T-helper 2 cell treated with Interferon-gamma antibody and Interleukin-4, amounts not matched to agents 100 ng/mL and 5 ng/mL, for 36 hours (primary cell): Measurements from ENCODE around the gene BOK. TPM values are rescaled to one million over a fixed set of nuclear protein-coding genes. Genes with fewer than 3 reads are reported as not detected.

Experiments used
- intact Hi-C: fragments of 100-400 bp; cut with micrococcal nuclease; formaldehyde crosslinking; loops from one replicate; pipeline ENCODE4 v1.15.1; 2023
- total RNA-seq: library from RNA; stranded (reverse); gene quantifications from 2 replicates; pipeline ENCODE4 v1.2.3, GENCODE V29; 2022

BOK gene
- total RNA-seq, 1 donor from 2014 or later, result 0.05 TPM

DNA sequence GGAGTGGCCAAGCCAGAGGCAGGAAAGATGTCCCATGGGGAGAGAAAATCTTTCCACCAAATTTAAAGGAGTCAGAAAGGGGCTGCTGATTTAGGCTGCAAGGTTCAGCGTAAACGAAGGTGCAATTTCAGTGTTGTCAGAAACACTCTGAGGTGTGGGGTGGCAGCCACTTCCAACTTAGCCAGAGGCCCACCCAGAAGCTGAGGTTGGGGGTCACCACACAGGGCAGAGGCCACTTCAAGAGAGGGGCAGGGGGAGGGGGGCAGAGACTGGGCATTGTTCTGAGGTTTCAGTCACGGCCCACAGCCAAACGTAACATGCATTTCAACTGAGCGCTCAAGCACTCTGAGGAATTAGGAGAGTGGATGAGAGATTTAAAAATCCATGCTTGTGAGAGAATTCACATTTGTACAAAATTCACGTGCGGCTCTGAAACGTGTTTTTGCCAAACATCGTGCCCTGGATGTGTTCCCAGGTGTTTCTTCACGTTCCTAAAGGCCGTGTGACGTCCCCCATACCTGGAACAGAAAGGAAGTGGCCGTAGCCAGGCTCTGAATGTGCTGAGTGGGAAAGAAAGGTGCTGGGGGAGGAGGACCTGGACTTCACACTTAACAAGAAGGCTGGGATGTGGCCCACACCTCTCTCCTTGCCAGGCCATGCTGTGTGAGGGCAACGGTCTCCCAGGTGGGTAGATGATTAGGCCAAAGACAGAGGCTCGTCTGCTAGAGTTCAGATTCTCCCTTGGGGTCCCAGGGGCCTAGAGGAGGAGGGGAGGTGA, 19.5 kb upstream of the BOK start:
- intact Hi-C loops, result no loop called here

- intact Hi-C loops, result loop anchor here (2.0 kb wide), 1 partner anchor 31 kb away; the partner anchor contains the start of gene STK25
Measured at GRCh38 chr2:241539616-241540374, 18.8 kb upstream of the BOK start.

DNA sequence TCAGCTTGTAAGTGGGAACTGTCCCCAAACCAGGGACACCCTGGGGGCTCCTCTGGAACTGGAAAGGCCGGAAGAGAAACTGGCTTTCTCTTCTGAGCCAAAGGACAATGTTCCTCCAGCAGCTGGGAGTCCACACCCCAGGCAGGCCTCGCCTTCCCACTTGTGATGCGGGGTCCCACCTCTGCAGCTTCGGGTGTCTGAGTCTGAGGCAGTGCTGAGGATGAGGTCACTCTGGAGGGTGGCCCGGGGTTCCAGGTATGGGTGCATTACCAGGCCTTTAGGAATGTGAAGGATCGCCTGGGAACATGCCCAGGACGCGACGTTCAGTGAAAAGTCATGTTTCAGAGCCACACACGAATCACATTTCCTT, 18.2 kb upstream of the BOK start:
- intact Hi-C loops, result loop anchor here (2.0 kb wide), 1 partner anchor 32 kb away; the partner anchor contains the start of gene STK25

DNA sequence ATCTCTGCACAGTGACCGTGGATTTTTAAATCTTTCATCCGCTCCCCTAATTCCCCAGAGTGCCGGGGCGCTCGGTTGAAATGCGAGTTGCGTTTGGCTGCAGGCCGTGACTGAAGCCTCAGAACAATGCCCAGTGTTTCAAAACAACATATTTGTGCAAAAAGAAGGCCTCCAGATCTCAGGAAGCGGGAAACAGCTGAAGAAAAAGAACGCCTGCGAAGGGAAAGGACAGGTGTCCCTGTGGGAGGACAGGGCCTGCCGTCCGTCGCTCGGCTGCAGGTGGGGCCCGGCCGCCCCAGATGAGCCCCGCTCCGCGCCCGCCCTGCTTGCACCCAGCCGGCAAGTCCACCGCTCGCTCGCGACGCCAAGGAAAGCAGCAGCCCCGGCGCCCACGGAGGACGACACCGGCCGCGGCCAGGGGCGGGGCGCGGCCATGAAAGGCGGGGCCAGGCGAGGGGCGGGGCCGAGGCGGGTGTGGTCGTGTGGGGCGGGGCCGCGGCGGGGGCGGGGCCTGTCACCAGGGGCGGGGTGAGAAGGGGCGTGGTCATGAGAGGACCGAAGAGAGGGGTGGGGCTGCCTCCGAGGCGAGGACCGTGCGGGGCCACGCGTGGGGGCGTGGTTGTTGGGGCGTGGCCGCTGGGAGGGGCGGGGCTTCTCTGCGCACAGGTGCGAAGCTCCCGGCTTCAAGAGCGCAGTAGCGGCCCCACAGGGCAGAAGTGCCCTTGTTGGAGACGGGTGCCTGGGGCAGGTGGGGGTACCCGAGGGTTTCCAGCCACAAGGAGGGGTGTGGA, 17.6 kb upstream of the BOK start:
- intact Hi-C loops, result loop anchor here (1.0 to 2.0 kb wide), 2 partner anchors 32 to 185 kb away; partner anchors contain the start of genes FARP2 and STK25

DNA sequence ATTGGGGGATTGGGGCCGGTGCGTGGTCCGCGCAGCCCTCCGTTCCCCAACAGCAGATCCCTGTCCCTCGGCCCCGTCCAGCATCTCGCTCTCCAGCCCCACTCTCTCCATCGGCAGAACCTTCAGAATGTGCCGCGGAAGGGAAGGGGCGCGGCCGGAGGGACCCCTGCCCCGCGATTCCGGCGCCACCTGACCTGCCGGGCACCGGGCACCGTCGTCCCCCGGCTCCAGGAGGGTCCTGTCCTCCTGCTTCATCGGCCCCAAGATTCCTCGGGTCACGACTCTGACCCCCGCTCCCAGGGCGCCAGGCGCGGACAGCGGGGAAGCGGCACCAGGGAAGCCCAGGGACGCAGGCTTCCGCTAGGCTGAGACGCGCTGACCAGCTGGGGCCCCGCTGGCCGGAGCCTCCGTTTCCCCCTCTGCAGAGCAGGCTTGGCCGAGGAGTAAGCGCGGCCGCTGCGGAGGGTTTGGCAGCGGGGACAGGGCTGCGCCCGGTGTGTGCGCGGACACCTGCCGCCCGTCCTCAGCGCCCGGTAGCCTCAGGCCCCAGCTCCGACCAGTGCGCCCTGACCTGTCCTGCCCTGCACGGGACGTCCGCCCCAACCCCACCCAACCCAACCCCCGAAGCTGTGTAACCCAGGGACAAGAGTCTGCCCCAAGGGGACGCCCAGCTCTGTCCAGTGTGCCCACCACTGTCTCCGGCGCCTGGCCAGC, 16.8 kb upstream of the BOK start:
- intact Hi-C loops, result loop anchor here (1.0 to 2.0 kb wide), 2 partner anchors 33 to 185 kb away; partner anchors contain the start of genes FARP2 and STK25

GRCh38 chr2:241542278-241542605, 16.3 kb upstream of the BOK start:
- intact Hi-C loops, result no loop called here

GRCh38 chr2:241545106-241545505, 13.4 kb upstream of the BOK start:
- intact Hi-C loops, result no loop called here

DNA sequence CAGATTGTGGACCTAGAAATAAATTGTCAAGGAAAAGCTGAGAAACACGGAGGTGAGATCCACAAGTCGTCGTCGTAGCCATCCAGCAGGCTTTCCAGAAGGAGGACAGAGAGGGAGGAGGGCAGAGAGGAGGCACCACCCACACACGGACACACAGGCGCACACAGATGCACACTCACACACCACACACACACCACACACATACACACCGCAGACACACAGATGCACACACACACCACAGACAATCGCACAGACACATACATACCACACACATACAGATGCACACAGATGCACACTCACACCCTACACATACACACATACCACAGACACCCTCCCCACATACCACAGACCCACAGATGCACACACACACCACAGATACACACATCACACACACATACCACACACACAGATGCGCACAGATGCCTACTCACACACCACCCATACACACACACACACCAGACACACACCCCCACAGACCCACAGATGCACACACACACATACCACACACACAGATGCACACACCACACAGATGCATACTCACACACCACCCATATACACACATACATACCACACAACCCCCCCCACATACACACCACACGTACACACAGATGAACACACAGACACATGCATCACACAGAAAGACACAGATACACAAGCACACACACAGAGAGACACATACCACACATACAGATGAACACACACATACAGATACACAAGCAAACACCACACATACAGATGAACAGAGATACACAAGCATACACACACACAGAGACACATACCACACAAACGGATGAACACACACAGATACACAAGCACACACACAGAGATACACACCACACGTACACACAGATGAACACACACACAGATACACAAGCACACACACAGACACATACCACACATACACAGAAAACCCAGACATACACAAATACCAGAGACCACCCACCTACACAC, 12.7 kb upstream of the BOK start:
- intact Hi-C loops, result no loop called here

GRCh38 chr2:241546771-241547498, 11.6 kb upstream of the BOK start:
- intact Hi-C loops, result no loop called here

DNA sequence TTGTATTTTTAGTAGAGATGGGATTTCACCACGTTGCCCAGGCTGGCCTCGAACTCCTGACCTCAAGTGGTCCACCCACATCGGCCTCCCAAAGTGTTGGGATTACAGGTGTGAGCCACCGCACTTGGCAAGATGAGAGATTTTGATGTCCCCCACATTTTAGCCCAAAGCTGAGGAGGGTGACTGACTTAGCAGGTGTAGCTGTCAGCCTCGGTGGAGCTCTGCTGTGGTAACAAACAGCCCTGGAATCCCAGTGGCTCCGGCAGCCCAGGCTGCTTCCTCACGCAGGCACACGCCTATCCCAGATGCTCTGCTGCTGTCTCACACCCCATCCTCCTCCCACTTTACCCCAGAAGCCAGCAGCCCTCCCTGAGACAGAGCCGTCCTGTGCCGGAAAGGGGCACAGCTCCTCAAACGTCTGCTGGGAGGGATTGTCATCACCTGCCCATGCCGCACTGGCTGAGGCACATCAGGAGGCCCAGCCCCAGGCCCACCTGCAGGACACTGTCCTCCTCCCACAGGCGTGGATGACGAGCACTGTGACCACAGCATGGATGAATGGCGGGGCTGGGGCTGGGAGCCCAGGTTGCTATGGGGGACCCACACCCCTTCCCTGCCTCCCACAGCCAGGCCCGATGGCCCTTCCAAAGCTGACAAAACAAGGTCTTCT, 10.6 kb upstream of the BOK start:
- intact Hi-C loops, result no loop called here

DNA sequence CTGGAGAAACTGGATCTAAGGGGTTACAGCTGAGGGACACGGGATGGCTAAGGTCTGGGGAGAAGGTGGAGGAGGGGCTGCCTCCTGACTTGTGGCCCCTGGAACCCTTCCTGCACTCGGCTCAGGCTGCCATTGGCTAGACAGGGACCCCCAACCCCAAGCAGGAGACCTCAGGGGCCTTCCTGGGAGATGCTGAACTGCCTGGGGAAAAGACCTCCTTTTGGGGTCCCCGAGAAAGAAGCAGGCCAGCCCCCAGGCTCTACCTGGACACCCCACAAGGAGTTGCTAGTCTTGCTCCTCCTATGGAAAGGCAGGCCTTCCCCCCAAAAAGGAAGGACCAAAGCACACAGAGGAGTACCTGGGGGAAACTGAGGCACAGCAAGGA, 10.1 kb upstream of the BOK start:
- intact Hi-C loops, result no loop called here

GRCh38 chr2:241550616-241551580, 7.6 kb upstream of the BOK start:
- intact Hi-C loops, result no loop called here

DNA sequence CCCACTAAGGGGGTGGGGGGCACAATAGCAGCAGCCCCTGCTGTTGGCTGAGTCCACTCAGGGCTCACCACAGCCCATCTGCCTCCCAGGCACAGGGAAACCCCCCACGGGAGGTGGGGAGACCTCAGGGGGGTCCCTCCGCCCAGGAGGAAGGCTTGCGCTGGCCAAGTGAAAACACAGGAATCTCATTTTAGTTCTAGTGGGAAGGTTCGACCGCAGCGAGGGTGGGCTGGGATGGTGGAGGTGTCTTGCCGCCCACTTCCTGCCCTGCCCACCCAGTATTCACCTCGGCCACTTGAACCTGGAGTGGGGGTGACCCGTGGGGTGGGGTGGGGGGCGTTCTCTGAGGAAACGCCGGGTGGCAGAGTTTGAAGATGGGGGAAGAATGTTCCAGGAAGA, 6.9 kb upstream of the BOK start:
- intact Hi-C loops, result no loop called here

- intact Hi-C loops, result no loop called here
Measured at GRCh38 chr2:241551998-241552737, 6.4 kb upstream of the BOK start.

- intact Hi-C loops, result no loop called here
Measured at GRCh38 chr2:241553512-241553830, 5.1 kb upstream of the BOK start.

DNA sequence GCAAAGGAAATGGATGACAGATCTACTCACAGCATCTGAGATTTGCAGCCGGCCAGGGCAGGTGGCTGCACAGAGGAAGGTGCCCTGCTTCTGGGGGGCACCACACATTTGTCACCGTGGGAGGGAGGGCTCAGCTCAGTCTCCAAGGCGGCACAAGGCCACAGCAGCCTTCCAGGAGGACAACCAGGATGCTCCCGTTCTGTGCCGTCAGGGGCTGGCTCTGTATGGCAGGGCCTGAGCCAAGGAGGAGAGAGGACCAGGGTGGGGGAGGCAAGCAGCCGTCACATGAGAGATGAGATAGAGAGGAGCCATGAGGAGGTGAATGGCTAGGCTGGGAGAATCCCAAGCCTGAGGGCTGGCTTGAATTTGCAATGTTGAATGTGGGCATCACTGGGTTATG, 4.6 kb upstream of the BOK start:
- intact Hi-C loops, result no loop called here
